ENCODE data around the gene OR5V1.

OR5V1 gene

DNA sequence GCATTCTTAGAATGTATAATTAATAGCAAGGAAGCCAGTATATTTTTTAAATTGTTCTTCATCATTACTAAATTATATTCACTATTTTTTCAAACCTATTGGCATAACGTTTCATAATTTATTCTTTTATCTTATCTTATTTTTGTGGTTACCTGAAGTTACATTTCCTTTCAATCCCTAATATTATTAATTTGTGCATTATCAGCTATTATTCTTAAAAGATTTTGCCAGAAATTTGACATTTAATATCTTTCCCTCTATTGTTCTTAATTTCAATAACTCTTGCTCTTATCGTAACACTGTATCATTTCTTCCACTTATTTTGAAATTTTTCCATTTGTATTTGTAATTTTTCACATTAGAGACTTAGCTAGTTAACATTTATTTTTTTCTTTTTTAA lies 48.7 kb downstream of the OR5V1 start:
- H3K4me3 ChIP-seq (ENCODE audit: low read depth, low read length): no peak overlapping the region
- TF ChIP-seq, protein P1, sequence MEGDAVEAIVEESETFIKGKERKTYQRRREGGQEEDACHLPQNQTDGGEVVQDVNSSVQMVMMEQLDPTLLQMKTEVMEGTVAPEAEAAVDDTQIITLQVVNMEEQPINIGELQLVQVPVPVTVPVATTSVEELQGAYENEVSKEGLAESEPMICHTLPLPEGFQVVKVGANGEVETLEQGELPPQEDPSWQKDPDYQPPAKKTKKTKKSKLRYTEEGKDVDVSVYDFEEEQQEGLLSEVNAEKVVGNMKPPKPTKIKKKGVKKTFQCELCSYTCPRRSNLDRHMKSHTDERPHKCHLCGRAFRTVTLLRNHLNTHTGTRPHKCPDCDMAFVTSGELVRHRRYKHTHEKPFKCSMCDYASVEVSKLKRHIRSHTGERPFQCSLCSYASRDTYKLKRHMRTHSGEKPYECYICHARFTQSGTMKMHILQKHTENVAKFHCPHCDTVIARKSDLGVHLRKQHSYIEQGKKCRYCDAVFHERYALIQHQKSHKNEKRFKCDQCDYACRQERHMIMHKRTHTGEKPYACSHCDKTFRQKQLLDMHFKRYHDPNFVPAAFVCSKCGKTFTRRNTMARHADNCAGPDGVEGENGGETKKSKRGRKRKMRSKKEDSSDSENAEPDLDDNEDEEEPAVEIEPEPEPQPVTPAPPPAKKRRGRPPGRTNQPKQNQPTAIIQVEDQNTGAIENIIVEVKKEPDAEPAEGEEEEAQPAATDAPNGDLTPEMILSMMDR (IDR thresholded peaks at IDR 0.05; ENCODE audit: low read depth, low read length): no peak

Measured in WI38 (cell line).